Activated CD4-positive, CD25-positive, alpha-beta regulatory T cell (primary cell): ENCODE measurements around the gene SERPINE1.

Experiments used
- DNase-seq, 4 experiments: peaks; one replicate each; lab custom pipeline; 2025; lab: John Stamatoyannopoulos, UW

SERPINE1 gene

GRCh38 chr7:101154693-101155102 lies 27.8 kb downstream of the SERPINE1 start:
- no peak for DNase-seq

GRCh38 chr7:101155303-101155702 lies 28.4 kb downstream of the SERPINE1 start:
- DNase-seq = no peak

- no peak for DNase-seq
Observed at GRCh38 chr7:101156277-101156676, 29.4 kb downstream of the SERPINE1 start.

GRCh38 chr7:101156866-101157589 lies 30.1 kb downstream of the SERPINE1 start:
- DNase-seq = no peak

- no peak for DNase-seq
Observed at GRCh38 chr7:101159696-101160674, 33.1 kb downstream of the SERPINE1 start.

GRCh38 chr7:101160910-101161309 lies 34.0 kb downstream of the SERPINE1 start:
- no peak for DNase-seq

- DNase-seq = no peak
Observed at GRCh38 chr7:101161692-101162471, 35.0 kb downstream of the SERPINE1 start.

GRCh38 chr7:101162551-101163278 lies 35.8 kb downstream of the SERPINE1 start:
- no peak for DNase-seq

- DNase-seq = no peak
Observed at GRCh38 chr7:101163279-101164070, 36.6 kb downstream of the SERPINE1 start.

- no peak for DNase-seq
Observed at GRCh38 chr7:101164071-101164840, 37.4 kb downstream of the SERPINE1 start.

- DNase-seq = peak; percentile 80 to 85 (median 82)
Observed at GRCh38 chr7:101165075-101165957, 38.4 kb downstream of the SERPINE1 start, which contains the start of gene VGF. VGF (minus strand) TSS chr7:101165569; CDS start chr7:101164843, 726 bp downstream.

- DNase-seq = no peak
Observed at GRCh38 chr7:101165958-101166647, 39.2 kb downstream of the SERPINE1 start.

- no peak for DNase-seq
Observed at GRCh38 chr7:101166648-101166908, 39.7 kb downstream of the SERPINE1 start.

- no peak for DNase-seq
Observed at GRCh38 chr7:101166909-101167644, 40.2 kb downstream of the SERPINE1 start.

GRCh38 chr7:101167645-101168411 lies 40.9 kb downstream of the SERPINE1 start:
- no peak for DNase-seq

- DNase-seq = no peak
Observed at GRCh38 chr7:101168412-101169049, 41.6 kb downstream of the SERPINE1 start.
